SU-DHL-6 (cell line): ENCODE measurements around the gene JAK1.

Experiments used
- H2AFZ ChIP-seq: fragments of 200-600 bp; sonication (generic); 2 replicates; pipeline ENCODE4 v1.6.1; 2014; ENCODE audit warnings: low read depth, mild to moderate bottlenecking, moderate library complexity, mixed read lengths, antibody characterized with exemption, low read length; ENCODE audit not compliant: severe bottlenecking
- H3F3A ChIP-seq: fragments of 200-600 bp; shearing (Covaris generic); 2 replicates; pipeline ENCODE4 v1.6.0; 2016; ENCODE audit warnings: antibody characterized with exemption, mild to moderate bottlenecking; ENCODE audit not compliant: insufficient read depth
- H3K27ac ChIP-seq: fragments of 200-600 bp; sonication (generic); 2 replicates; pipeline ENCODE4 v1.5.1; 2016; ENCODE audit warnings: low read depth, mild to moderate bottlenecking, low read length, moderate library complexity, mixed read lengths
- H3K27me3 ChIP-seq: fragments of 200-600 bp; sonication (generic), shearing (Covaris generic); 2 replicates; pipeline ENCODE4 v1.6.0; 2014; ENCODE audit warnings: mild to moderate bottlenecking, low read length
- H3K36me3 ChIP-seq: fragments of 200-600 bp; sonication (generic); 2 replicates; pipeline ENCODE4 v1.6.1; 2014; ENCODE audit warnings: mild to moderate bottlenecking, low read length, mixed read lengths
- H3K4me2 ChIP-seq: fragments of 300-600, 200-600 bp; shearing (Covaris generic), sonication (generic); 2 replicates; pipeline ENCODE4 v1.6.0; 2014; ENCODE audit warnings: low read length, low read depth, mild to moderate bottlenecking; ENCODE audit not compliant: poor library complexity, severe bottlenecking
- H3K4me3 ChIP-seq: fragments of 200-600 bp; sonication (generic); 2 replicates; pipeline ENCODE4 v1.5.1; 2014; ENCODE audit warnings: antibody characterized with exemption, low read length, mild to moderate bottlenecking, mixed read lengths; ENCODE audit not compliant: insufficient read depth, poor library complexity, severe bottlenecking
- H3K79me2 ChIP-seq: fragments of 200-600 bp; sonication (generic); 2 replicates; pipeline ENCODE4 v1.6.1; 2014; ENCODE audit warnings: mild to moderate bottlenecking, low read length, moderate library complexity; ENCODE audit not compliant: insufficient read depth
- H3K9ac ChIP-seq: fragments of 200-600 bp; sonication (generic); 2 replicates; pipeline ENCODE4 v1.7.0; 2014; ENCODE audit warnings: mild to moderate bottlenecking, low read length
- H3K9me2 ChIP-seq: fragments of 200-600 bp; sonication (generic); replicated peaks from 2 replicates; pipeline ENCODE4 v1.6.1; 2014; ENCODE audit warnings: low read length; ENCODE audit not compliant: insufficient read depth
- H3K9me3 ChIP-seq: fragments of 200-600 bp; sonication (generic); 2 replicates; pipeline ENCODE4 v1.6.1; 2014; ENCODE audit warnings: low read length, mixed read lengths; ENCODE audit not compliant: insufficient read depth
- H4K20me1 ChIP-seq: fragments of 200-600 bp; sonication (generic); 2 replicates; pipeline ENCODE4 v1.6.1; 2014; ENCODE audit warnings: low read depth, mild to moderate bottlenecking, antibody characterized with exemption, low read length, moderate library complexity, mixed read lengths
- CTCF ChIP-seq: fragments of 200-600 bp; sonication (generic); IDR thresholded peaks from one replicate; pipeline ENCODE4 v1.5.1; 2017; ENCODE audit warnings: antibody characterized with exemption, mild to moderate bottlenecking, low read length, moderate library complexity; ENCODE audit not compliant: insufficient read depth, poor library complexity, severe bottlenecking
- EZH2phosphoT487 ChIP-seq: fragments of 200-600 bp; sonication (generic), shearing (Covaris generic); conservative IDR thresholded peaks from 2 replicates; pipeline ENCODE4 v1.6.1; 2018; ENCODE audit warnings: mild to moderate bottlenecking, antibody characterized with exemption, low read length, moderate library complexity, mixed read lengths

JAK1 gene

GRCh38 chr1:64983110-64983509 lies 16.8 kb upstream of the JAK1 start:
- no peak overlapping the region for H3K27ac ChIP-seq
- H3K9ac ChIP-seq: no peak overlapping the region
- no peaks in the 10 kb centered on the region for H3K79me2 ChIP-seq
- no peak overlapping the region for H2AFZ ChIP-seq
- H3K9me2 ChIP-seq: no peaks in the 10 kb centered on the region
- no peaks in the 10 kb centered on the region for H3K27me3 ChIP-seq
- no peaks in the 10 kb centered on the region for H3F3A ChIP-seq
- no peak overlapping the region for H3K4me2 ChIP-seq
- H3K36me3 ChIP-seq: no peaks in the 10 kb centered on the region
- H4K20me1 ChIP-seq: no peaks in the 10 kb centered on the region
- H3K4me3 ChIP-seq: no peak overlapping the region
- TF ChIP-seq CTCF: no peak
- no peak for TF ChIP-seq EZH2phosphoT487
- no peaks in the 10 kb centered on the region for H3K9me3 ChIP-seq

- no peaks in the 10 kb centered on the region for H3K36me3 ChIP-seq
- H3K79me2 ChIP-seq: no peaks in the 10 kb centered on the region
- H3K4me3 ChIP-seq: no peak overlapping the region
- H3F3A ChIP-seq: no peaks in the 10 kb centered on the region
- H3K9ac ChIP-seq: no peak overlapping the region
- TF ChIP-seq CTCF (no peak), EZH2phosphoT487 (no peak)
- H3K4me2 ChIP-seq: no peak overlapping the region
- no peak overlapping the region for H2AFZ ChIP-seq
- no peak overlapping the region for H3K27ac ChIP-seq
- no peaks in the 10 kb centered on the region for H3K27me3 ChIP-seq
- H3K9me3 ChIP-seq: no peaks in the 10 kb centered on the region
- no peaks in the 10 kb centered on the region for H3K9me2 ChIP-seq
- H4K20me1 ChIP-seq: no peaks in the 10 kb centered on the region
These were observed 15.5 kb upstream of the JAK1 start for GRCh38 chr1:64981601-64982533.

GRCh38 chr1:64980745-64981600 lies 14.6 kb upstream of the JAK1 start:
- Histone ChIP-seq H3K9ac (no peak overlapping the region), H3K27ac (no peak overlapping the region), H3K79me2 (no peaks in the 10 kb centered on the region)

More at GRCh38 chr1:64980745-64981600, 14.6 kb upstream of the JAK1 start:
- H3F3A ChIP-seq: no peaks in the 10 kb centered on the region
- no peaks in the 10 kb centered on the region for H3K9me3 ChIP-seq
- H2AFZ ChIP-seq: no peak overlapping the region
- H3K27me3 ChIP-seq: no peaks in the 10 kb centered on the region
- no peaks in the 10 kb centered on the region for H3K36me3 ChIP-seq
- no peaks in the 10 kb centered on the region for H4K20me1 ChIP-seq
- H3K9me2 ChIP-seq: no peaks in the 10 kb centered on the region
- H3K4me2 ChIP-seq: no peak overlapping the region
- TF ChIP-seq CTCF: no peak
- TF ChIP-seq EZH2phosphoT487: no peak
- no peak overlapping the region for H3K4me3 ChIP-seq
